Measurements from ENCODE around the gene PCYT1A.
"Not testable (repeated sequence)": the region's sequence is repeated elsewhere in the genome, so short reads cannot be mapped to it uniquely, and the experiment has no call there.

Gene PCYT1A

GRCh38 chr3:196210673-196211556, 76.6 kb downstream of the PCYT1A start, which contains the start of gene ZDHHC19:
ZDHHC19 (minus strand) TSS chr3:196211400; CDS start chr3:196211315, 85 bp downstream.
- DNase-seq: no peak

- DNase-seq: not testable (repeated sequence)
These were observed 77.4 kb downstream of the PCYT1A start for GRCh38 chr3:196209944-196210672.

- DNase-seq: no peak
These were observed 78.4 kb downstream of the PCYT1A start for GRCh38 chr3:196208942-196209695.

- no peak for DNase-seq
These were observed 79.5 kb downstream of the PCYT1A start for GRCh38 chr3:196207833-196208607.

- DNase-seq: no peak
These were observed 80.2 kb downstream of the PCYT1A start for GRCh38 chr3:196207159-196207832.

GRCh38 chr3:196205442-196206205, 81.9 kb downstream of the PCYT1A start:
- DNase-seq: not testable (repeated sequence)

GRCh38 chr3:196203846-196204245, 83.7 kb downstream of the PCYT1A start:
- DNase-seq: no peak

GRCh38 chr3:196202516-196202970, 85.0 kb downstream of the PCYT1A start:
- no peak for DNase-seq

- no peak for DNase-seq
These were observed 88.5 kb downstream of the PCYT1A start for GRCh38 chr3:196198771-196199753.

GRCh38 chr3:196198081-196198675, 89.3 kb downstream of the PCYT1A start:
- no peak for DNase-seq

- no peak for DNase-seq
These were observed 90.0 kb downstream of the PCYT1A start for GRCh38 chr3:196197524-196197923.

GRCh38 chr3:196195664-196196265, 91.8 kb downstream of the PCYT1A start:
- no peak for DNase-seq

GRCh38 chr3:196194542-196194915, 93.0 kb downstream of the PCYT1A start:
- DNase-seq: no peak

- no peak for DNase-seq
These were observed 93.6 kb downstream of the PCYT1A start for GRCh38 chr3:196193736-196194541.

GRCh38 chr3:196193133-196193735, 94.3 kb downstream of the PCYT1A start:
- DNase-seq: no peak

- DNase-seq: no peak
These were observed 94.9 kb downstream of the PCYT1A start for GRCh38 chr3:196192524-196193051.

- DNase-seq: no peak
These were observed 95.4 kb downstream of the PCYT1A start for GRCh38 chr3:196192036-196192523.

Data from amniotic stem cell (primary cell).